CD4-positive, alpha-beta T cell treated with Interleukin-2 at 100 ng/mL for 4 hours (primary cell): ENCODE measurements around the gene GDAP1L1.
"Not testable (repeated sequence)": the region's sequence is repeated elsewhere in the genome, so short reads cannot be mapped to it uniquely, and the experiment has no call there.

Experiments used
- DNase-seq: peaks from one replicate; pipeline ENCODE4 v3.0.0-alpha.2; 2020; ENCODE audit warnings: low spot score

GDAP1L1 gene

DNA sequence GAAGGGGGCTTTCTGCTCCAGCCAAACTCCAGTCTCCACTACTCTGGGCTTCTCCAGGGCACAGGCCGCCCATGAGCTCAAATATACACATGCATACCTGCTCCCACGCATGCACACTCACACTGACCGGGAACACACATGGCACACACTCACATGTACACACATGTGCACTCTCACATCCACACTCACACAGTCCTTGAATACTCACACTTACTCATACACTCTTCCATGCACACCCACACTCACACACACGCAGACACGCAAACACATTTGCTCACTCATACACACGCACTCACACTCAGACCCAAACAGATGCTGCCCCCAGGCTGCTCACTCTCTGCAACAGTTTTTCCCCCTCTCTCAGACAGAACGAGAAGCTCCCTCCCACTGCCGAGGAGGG is 7.0 kb downstream of the GDAP1L1 start:
- DNase-seq, result no peak

GRCh38 chr20:44255942-44256341 is 8.8 kb downstream of the GDAP1L1 start:
- no peak for DNase-seq

DNA sequence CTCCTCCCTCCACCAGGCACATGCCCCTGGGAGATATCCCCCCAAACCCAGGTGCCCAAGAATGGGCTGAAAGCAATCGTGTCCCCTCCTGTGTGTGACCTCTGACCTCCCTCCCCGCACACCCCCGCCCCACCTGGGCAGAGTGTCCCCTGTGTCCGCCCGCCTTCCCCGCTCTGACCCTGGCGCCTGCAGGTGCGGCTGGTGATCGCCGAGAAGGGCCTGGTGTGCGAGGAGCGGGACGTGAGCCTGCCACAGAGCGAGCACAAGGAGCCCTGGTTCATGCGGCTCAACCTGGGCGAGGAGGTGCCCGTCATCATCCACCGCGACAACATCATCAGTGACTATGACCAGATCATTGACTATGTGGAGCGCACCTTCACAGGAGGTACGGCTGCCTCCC is 9.9 kb downstream of the GDAP1L1 start:
- no peak for DNase-seq

GRCh38 chr20:44258226-44258890 is 11.2 kb downstream of the GDAP1L1 start:
- DNase-seq, result no peak

- no peak for DNase-seq
These were observed 17.2 kb downstream of the GDAP1L1 start for GRCh38 chr20:44264287-44264686.

DNA sequence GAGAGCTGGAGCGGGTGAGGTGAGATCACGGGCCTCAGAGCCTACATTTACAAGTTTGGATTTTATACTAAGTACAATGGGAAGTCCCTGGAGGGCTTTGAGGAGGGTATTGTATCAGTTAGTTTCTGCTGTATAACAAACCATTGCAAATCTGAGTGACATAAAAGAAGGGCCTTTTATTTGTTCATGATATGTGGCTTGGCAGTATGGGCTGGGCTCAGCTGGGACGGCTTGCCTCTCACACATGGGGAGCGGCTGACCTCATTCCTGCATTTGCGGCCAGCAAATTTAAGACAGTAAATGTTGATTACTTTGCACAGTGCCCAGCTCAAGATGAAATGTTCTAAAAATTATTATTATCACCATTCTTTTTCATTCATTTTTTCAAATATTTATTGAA is 21.7 kb downstream of the GDAP1L1 start:
- no peak for DNase-seq

DNA sequence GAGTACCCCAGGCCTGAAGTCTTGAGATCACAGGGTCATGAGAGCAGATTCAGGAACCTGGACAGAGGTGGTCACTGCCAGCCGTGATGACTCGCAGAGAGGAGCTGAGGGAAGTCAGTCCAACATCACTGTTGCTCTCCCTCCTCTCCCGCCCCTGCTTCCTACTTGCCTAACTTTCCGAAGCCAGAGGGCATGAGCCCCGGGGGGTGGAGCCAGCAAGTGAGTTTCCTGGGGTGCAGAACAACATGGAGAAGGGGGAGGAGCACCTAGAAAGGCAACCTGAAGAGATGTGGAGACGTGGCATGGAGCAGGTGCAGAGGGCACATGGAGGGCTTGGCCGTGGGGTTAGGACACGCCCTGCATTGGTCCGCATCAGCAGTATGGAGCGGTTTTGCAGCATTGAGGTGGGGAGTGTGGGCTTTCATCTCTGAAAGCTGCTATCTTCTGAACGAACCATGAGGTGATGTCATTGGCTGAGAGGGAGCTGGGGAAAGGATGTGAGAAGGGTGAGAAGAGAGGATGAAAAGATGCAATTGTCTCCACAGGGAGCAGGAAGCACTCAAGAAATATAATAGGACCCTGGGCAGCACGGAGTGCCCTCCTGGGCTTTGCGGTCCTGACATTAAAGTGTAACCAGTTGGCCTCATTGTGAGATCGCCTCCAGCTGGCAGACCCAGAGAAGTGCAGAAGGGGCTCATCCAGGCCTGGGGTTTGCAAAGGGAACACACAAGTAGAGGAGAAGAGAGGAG is 25.0 kb downstream of the GDAP1L1 start:
- no peak for DNase-seq

DNA sequence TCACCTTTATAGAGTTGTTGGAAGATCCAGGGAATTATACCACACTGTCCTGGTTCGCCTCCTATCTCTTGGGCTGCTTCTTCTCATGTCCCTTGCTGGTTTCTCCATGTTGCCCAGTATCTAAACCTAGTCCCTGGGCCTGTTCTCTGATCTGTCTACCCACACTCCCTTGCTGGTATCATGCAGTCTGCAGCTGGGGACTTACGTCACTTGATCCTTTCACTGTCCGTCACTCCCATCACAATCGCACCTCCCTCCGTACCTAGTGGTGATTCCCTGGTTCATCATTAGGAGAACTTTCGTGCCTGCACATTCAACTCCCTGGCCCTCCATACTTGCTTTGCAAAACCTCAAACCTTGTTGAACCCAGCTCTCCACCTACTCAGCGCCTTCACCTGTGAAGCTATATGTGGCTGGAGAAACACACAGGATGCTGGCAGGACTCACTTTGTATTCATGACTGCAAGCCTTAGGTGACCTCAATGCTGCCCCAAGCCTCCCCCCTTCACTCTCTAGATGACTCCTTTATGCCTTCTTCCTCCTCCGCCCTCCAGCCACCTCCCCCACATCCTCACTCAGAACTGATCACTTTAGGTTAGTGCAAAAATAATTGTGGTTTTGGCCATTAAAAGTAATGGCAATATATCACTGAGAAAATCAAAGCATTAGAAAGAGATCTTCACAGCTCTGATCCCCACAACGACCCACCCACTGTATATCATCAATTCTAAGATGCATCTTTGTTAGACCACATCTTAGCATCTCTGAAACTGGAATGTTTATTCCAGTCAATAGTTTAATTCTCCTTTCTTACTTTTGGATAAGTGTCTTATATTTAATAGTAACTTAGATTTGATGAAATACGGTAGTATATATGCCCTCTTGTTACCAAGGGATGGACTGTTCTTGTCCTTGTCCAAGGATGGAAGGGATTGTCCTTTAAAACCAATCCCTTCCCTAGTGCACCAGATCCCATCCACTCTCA is 26.4 kb downstream of the GDAP1L1 start:
- DNase-seq, result no peak

DNA sequence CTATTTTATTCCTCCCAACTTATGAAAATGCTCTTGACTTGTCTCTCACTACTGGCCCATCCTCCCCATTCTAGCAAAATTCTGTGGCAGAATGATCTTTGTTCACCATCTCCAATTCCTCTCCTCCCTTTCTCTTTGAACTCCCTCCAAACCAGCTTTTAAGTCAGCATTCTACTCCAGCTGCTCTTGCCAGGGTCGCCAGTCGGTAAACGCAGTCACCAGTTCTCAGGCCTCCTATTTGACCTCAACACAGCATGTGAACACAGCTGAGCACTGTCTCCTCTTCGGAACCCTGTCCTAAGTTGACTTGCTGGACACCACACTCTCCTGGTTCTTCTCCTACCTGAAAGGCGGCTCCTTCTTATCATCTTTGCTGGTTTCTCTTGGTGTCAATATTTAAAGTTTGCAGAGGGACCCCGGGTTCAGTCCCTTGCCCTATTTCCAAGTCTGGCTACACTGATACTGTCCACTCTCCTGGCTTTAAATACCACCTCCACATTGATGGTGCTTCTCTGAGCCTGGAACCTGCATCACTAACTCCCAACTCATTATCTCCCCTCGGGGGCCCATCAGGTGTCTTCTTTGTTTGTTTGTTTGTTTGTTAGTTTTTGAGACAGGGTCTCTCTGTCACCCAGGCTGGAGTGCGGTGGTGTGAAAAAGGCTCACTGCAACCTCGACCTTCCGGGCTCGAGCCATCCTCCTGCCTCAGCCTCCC is 27.4 kb downstream of the GDAP1L1 start:
- DNase-seq, result no peak

GRCh38 chr20:44279228-44279627 is 32.1 kb downstream of the GDAP1L1 start:
- no peak for DNase-seq

- no peak for DNase-seq
These were observed 33.3 kb downstream of the GDAP1L1 start for GRCh38 chr20:44280387-44280786.

DNA sequence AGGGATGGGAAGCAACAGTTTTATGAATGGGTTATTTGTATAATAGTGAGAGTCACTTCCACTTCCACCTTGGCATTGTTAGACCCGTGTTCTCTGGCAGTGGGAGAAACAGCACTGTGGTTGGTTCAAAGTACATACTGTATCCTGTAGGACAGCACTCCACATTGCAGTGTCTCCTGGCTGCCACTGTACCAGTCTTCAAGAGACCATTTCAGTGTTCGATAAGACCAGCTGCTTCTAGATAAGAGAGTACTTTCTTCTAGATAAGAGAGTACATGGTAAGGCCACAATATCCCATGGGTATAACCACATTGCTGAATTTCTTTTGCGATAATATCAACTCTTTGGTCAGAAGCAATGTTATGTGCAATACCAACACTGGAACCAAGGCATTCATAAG is 35.1 kb downstream of the GDAP1L1 start:
- no peak for DNase-seq

DNA sequence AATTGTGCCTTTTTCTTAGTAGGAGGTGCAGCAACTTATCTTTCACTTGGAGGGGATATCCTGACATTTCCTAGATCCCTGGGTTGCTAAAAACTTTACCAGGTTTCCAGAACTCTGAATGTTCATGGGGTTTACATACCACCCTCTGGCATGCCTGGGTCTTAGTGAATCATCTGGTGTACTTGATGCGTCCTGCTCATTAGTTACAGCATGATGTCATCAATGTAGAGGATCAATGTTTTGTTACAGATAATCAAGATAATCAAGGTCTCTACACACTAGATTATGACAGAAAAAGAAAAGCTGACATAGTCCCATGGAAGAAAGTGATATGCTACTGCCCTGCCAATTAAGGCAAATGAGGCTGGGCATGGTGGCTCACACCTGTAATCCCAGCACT is 36.9 kb downstream of the GDAP1L1 start:
- no peak for DNase-seq

DNA sequence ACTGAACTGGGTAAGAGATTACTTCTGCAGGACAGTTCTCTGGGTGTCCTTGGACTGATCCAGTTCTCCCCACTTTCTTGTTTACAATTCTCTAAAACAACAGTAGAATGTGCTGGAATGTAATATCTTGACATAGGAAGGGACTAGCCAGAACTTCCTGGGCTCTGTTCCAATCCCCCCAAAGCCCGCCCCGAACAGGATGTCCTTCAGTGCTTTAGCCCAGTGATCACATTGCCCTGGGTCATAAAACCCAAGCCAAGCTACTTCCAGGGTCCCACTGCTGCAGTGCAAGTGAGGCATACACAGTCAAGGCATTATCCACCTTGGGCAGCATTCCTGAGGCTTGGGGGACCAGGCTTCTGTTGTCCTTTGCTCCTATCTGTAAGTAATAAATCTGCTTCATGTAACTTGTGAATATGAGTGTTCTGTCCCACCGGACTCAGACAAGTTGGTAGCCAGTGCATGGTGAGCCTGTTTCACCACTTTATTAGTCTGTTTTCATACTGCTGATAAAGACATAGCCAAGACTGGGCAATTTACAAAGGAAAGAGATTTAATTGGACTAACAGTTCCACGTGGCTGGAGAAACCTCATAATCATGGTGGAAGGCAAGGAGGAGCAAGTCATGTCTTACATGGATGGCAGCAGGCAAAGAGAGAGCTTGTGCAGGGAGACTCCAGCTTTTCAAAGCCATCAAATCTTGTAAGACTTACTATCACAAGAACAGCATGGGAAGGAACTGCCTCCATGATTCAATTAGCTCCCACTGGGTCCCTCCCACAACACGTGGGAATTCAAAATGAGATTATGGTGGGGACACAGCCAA is 40.4 kb downstream of the GDAP1L1 start:
- no peak for DNase-seq

- DNase-seq, result peak; percentile 1
These were observed 41.1 kb downstream of the GDAP1L1 start for GRCh38 chr20:44288252-44288651.

- DNase-seq, result no peak
These were observed 44.6 kb downstream of the GDAP1L1 start for GRCh38 chr20:44291754-44292153.

DNA sequence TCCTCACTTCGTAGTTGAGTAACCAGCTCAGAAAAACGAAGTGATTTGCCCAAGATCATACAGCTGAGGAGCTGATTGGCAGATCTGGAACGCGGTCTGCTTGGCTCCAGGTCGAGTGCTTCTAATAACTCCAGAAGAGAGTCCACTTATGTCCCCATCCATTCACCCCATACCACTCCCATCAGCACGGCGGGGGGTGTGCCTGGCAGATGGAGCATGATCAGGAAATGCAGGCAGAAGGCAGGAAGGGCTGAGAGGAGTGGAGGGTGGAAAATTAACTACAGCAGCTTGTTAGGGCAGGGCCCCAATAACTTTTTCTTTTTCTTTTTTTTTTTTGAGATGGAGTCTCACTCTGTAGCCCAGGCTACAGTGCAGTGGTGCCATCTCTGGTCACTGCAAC is 48.9 kb downstream of the GDAP1L1 start:
- no peak for DNase-seq

GRCh38 chr20:44297721-44298120 is 50.6 kb downstream of the GDAP1L1 start:
- DNase-seq, result no peak

DNA sequence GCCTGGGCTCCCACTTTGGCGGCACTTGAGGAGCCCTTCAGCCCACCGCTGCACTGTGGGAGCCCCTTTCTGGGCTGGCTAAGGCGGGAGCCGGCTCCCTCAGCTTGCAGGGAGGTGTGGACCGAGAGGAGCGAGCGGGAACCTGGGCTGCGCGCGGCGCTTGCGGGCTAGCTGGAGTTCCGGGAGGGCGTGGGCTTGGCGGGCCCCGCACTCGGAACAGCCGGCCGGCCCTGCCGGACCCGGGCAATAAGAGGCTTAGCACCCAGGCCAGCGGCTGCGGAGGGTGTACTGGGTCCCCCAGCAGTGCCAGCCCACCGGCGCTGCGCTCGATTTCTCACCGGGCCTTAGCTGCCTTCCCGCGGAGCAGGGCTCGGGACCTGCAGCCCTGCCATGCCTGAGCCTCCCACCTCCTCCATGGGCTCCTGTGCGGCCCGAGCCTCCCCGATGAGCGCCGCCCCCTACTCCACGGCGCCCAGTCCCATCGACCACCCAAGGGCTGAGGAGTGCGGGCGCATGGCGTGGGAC is 52.0 kb downstream of the GDAP1L1 start:
- not testable (repeated sequence) for DNase-seq

- DNase-seq, result no peak
These were observed 54.2 kb downstream of the GDAP1L1 start for GRCh38 chr20:44301285-44301684.
